HG03175 (cell line): ENCODE measurements around the gene ASB6.
"Not testable (repeated sequence)": the region's sequence is repeated elsewhere in the genome, so short reads cannot be mapped to it uniquely, and the experiment has no call there.

Source experiments
- ATAC-seq: cut with Tn5 transposase; IDR thresholded peaks from one replicate; pipeline ENCODE4 v1.9.1; 2021; ENCODE audit warnings: mild to moderate bottlenecking, moderate library complexity; ENCODE audit not compliant: unreplicated experiment

Gene ASB6

GRCh38 chr9:129644902-129645301, 3.0 kb upstream of the ASB6 start:
- no peak for ATAC-seq

- no peak for ATAC-seq
Measured at GRCh38 chr9:129644365-129644764, 2.4 kb upstream of the ASB6 start.

- ATAC-seq, result no peak
Measured at GRCh38 chr9:129643706-129644105, 1.8 kb upstream of the ASB6 start.

DNA sequence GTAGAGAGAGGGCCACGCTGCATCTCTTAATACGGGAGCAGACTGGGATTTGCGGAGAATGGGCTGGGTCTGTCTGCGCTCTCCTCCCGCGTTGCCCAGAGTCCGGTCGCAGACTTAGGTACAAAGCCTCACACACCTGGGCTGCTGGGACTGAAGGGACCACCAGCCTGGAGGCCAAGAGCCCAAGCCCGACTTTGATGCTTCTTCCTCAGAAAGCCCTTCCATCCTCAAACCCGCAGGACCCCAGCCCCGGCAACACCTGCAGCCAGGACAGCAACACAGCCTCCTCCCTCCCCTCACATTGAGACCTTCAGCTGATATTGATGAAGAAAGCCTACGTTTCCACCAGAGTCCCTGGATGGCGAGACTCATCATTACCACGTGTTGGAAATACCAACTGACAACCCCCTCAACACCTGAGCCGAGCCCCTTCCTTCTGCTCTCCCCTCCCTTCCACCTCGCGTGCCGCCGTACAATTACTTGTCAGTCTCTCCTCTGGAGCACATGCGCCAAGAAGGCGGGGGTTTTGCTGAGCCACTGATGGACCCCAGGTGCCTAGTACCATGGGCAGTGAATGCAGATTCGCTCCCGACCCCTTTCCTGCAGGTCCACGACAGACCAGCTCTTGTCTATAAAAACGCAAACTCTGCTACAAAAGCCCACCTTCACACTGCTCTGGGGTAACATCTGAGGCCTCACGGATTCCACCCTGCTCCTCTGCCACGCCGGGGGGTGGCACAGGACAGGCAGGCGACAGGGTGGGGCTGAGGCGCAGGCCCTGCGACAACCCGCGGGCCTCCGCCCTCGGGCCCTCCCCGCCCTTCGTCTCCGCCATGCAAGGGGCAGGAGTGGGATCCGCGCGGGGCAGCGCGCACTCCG, 841 bp downstream of the ASB6 start:
- no peak for ATAC-seq

- no peak for ATAC-seq
Measured at GRCh38 chr9:129640086-129640870, 1.7 kb downstream of the ASB6 start.

DNA sequence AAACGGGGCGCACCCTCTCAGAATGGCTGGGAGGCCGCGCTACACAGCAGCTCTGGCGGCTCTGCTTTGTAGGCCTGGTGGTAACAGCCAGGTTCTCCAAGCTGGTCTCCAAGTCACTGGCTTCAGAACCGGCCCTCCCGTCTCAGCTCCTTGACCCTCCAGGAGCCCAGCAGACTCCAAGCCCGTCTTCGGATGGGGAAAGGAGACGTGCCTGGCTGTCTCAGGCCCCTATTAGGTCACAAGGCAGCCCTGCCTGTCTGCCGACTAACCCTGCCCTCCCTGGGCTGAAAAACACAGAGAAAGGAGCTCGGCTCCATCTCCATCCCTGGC, 2.2 kb downstream of the ASB6 start:
- ATAC-seq, result no peak

DNA sequence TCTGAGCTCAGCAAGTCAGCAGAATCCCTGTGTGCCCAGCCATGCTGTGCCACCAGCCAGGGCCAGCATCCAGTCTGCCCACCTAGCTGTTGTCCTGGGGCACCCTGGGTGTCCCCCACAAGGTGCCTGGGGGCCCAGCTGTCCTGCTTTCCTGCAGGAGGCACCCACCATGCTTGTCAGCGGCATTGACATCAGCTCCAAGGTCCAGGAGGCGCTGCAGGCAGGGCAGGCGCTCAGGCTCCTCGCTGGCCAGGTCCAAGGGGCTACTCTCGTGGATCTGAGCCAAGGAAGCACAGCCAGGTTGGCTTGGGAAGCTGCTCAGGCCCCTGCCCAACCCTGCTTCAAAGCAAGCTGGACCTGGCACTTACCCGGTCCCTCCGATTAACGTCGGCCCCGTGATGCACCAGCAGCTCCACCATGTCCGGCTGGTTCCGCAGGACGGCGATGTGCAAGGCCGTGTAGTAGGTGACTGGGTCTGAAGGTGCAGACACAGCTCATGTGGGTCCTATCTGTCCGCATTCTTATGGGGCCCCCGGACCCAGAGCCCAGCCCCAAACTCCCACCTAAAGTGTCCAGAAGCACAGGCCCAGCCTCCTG, 2.8 kb downstream of the ASB6 start:
- no peak for ATAC-seq

DNA sequence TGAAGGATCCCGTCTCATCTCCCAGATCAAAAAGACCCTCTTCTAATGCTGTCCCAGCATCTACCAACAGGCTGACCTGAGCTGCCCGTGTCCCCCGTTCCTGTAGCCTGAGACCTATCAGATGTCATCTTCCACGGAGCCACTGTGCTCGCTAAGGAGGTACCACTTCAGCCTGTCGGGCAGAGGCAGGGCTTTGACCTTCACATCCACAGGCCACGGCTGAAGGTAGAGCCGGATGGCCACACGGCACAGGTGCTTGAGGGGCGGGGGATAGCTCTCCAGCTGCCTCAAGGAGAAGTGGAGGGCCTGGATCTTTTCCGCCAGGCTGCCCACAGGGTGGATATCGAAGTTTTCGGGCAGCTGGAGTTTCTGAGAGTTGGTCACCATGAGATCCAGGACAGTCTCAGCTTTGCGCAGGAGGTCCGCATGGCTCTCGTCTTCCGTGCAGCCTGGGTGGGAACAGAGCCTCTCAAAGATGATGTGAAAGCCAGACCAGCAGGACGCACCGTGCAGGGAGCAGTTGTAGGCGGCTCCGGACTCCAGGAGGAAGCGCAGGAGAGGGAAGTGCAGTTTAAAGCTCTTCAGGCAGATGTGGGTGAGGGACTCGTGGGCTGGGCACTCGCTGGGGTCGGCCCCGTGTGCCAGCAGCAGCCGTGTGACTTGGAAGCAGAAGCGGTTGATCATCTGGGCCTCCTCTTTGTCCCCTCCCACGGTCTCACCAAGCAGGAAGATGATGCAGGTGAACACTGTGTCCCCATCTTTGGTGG, 4.1 kb downstream of the ASB6 start:
- no peak for ATAC-seq

DNA sequence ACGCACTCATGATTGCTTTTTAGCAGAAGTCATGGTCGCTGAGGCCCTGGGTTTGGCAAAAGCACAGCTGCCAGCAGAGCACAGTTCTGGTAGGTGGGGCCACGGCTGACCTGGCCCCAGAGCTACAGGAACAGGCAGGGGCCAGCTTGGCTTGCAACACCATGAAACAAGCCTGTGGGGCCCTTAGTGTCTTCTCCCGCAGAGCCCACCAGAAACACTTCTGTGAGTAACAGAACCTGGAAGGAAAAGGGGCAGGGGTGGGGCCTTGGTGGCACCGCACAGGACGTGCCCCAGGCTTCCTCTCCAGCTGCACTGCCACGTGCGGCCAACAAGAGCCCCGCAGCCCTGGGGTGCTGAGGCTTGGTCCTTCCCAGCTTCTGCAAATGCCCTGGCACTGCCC, 4.8 kb downstream of the ASB6 start:
- no peak for ATAC-seq

DNA sequence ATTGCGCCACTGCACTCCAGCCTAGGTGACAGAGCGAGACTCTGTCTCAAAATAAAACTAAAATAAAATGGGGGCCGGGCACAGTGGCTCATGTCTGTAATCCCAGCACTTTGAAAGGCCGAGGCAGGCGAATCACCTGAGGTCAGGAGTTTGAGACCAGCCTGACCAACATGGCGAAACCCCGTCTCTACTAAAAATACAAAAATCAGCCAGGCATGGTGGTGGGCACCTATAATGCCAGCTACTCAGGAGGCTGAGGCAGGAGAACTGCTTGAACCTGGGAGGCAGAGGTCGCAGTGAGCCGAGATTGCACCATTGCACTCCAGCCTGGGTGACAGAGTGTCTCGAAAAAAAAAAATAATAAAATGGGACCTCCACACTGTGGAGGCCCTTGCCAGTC, 5.6 kb downstream of the ASB6 start:
- ATAC-seq, result not testable (repeated sequence)

- ATAC-seq, result no peak
Measured at GRCh38 chr9:129635099-129636065, 6.6 kb downstream of the ASB6 start.

GRCh38 chr9:129633848-129634247, 8.1 kb downstream of the ASB6 start:
- ATAC-seq, result no peak

DNA sequence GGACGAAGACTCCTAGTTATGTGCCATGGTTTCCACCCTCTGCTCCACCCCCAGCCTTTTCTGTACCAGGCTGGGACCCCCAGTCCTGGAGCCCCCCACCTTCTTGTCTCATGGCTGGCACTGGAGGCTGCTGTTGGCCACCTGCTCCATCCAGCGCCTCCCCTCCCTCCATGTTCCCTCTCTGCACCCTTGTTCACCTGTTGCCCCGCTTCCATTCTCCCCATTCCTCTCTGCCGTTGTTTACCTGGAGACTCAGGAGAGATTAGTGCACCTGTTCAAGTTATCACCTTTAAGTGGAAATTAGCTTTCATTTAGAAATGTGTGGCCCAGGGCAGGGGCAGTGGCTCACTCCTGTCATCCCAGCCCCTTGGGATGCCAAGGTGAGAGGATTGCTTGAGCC, 8.7 kb downstream of the ASB6 start:
- no peak for ATAC-seq

DNA sequence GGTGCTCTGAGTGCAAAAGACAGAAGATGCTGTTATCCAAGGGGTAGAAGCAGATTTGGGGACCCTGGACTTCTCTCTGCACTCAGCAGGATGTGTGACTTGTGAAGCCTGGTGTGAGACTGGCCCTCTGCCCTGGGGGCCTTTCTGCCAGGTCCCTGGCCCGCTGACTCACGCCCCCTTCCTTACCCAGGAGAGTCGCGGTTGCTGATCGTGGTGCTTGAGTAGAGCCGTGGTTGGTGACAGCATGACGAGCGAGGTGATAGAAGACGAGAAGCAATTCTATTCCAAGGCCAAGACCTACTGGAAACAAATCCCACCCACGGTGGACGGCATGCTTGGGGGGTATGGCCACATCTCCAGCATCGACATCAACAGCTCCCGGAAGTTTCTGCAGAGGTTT, 9.5 kb downstream of the ASB6 start:
- no peak for ATAC-seq

GRCh38 chr9:129631674-129632129, 10.2 kb downstream of the ASB6 start:
- no peak for ATAC-seq

- ATAC-seq, result no peak
Measured at GRCh38 chr9:129630967-129631673, 10.8 kb downstream of the ASB6 start.

GRCh38 chr9:129629251-129629820, 12.6 kb downstream of the ASB6 start:
- ATAC-seq, result no peak

GRCh38 chr9:129628709-129629108, 13.2 kb downstream of the ASB6 start:
- no peak for ATAC-seq
